ENCODE measurements around the gene WASF2. TPM values are rescaled to one million over a fixed set of nuclear protein-coding genes. Genes with fewer than 3 reads are reported as not detected.
"Not testable (repeated sequence)": the region's sequence is repeated elsewhere in the genome, so short reads cannot be mapped to it uniquely, and the experiment has no call there.

The WASF2 gene
- total RNA-seq, 4 donors from 2014 or later: 52.5 to 74.5 (median 57.5) TPM

DNA sequence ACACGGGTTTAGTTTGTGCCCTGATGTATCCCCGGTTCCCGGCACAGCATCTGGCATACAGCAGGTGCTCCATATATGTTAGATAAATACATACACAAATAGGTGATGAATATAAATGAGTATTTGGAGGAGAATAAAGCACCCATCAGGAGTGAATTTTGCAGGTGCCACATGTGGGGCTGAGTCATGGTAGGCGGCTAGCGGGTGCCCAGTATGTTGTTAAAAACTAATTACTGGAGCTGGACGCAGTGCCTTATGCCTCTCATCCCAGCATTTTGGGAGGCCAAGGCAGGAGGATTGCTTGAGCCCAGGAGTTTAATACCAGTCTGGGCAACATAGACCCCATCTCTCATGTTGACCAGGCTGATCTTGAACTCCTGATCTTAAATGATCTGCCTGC is 16.7 kb upstream of the WASF2 start:
- H3K27ac ChIP-seq: no peak overlapping the region
- H3K27me3 ChIP-seq: no peaks in the 10 kb centered on the region
- H3K4me1 ChIP-seq: peaks cover 0 to 37% (median 2%) of the 10 kb centered on the region in 4 donors
- H3K36me3 ChIP-seq: no peaks in the 10 kb centered on the region
- no peak for TF ChIP-seq POLR2A (IDR thresholded peaks at IDR 0.05)
- TF ChIP-seq, protein P1, sequence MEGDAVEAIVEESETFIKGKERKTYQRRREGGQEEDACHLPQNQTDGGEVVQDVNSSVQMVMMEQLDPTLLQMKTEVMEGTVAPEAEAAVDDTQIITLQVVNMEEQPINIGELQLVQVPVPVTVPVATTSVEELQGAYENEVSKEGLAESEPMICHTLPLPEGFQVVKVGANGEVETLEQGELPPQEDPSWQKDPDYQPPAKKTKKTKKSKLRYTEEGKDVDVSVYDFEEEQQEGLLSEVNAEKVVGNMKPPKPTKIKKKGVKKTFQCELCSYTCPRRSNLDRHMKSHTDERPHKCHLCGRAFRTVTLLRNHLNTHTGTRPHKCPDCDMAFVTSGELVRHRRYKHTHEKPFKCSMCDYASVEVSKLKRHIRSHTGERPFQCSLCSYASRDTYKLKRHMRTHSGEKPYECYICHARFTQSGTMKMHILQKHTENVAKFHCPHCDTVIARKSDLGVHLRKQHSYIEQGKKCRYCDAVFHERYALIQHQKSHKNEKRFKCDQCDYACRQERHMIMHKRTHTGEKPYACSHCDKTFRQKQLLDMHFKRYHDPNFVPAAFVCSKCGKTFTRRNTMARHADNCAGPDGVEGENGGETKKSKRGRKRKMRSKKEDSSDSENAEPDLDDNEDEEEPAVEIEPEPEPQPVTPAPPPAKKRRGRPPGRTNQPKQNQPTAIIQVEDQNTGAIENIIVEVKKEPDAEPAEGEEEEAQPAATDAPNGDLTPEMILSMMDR (IDR thresholded peaks at IDR 0.05): no peak
- no peaks in the 10 kb centered on the region for H3K9me3 ChIP-seq
- DNase-seq: no peak
- H3K4me3 ChIP-seq: no peak overlapping the region

DNA sequence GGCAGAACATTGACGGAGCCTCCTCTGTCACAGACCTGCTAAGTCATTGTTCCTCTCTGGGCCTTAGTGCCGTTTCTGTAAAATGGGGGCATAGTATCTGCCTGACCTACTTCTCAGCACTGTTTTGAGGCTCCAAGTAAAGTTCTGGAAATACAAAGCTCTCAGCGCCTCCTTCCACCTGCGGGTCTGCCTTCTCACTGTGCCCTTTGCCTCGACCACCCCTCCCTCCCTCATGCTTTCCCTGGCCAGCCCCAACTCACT is 15.4 kb upstream of the WASF2 start:
- Histone ChIP-seq H3K27ac (peak overlapping the region; percentile 35 to 88 (median 66)), H3K4me1 (peaks cover 0 to 37% (median 2%) of the 10 kb centered on the region in 4 donors), H3K27me3 (no peaks in the 10 kb centered on the region), H3K9me3 (no peaks in the 10 kb centered on the region), H3K4me3 (no peak overlapping the region), H3K36me3 (no peaks in the 10 kb centered on the region)
- DNase-seq: no peak
- TF ChIP-seq POLR2A (IDR thresholded peaks at IDR 0.05): no peak
- TF ChIP-seq, protein P1 (IDR thresholded peaks at IDR 0.05): no peak

DNA sequence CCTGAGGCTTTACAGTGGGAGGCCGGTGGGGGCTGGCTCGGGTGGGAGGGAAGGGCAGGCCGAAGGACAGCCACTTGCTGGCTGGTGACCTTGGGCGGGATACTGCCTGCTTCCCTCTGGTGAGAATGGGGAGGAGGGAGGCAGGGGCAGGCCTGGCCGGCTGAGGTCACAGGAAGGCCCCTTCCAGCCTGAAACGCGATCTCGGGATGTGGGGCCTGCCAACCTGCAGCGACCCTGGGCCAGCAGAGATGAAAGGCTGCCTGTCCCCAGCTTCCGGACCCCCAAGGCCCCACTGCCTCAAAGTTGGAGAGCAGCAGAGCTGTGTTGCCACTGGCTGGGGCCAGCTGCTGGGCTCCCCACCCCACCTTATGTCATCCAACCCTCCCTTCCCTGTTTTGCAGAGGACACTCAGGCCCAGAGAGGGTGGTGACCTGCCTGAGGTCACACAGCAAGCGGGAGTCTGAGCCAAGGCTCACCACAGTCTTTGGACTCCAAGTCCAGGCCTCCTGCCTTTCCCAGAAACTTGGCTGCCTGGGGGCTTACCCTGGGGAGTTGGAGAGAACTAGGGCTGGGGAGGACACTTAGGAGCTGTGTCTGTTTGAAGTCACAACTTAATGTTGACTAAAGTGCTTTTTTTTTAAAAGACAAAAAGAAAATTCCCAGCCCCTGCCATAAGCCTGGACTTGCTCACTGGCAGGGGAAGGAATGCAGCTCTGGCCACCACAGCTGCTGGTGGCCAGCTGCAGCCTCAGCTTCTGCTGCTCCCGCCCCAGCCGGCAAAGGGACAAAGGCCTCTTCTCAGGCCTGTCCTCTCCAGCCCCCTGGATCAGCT is 14.8 kb upstream of the WASF2 start:
- TF ChIP-seq, protein P1 (IDR thresholded peaks at IDR 0.05): no peak
- TF ChIP-seq POLR2A (IDR thresholded peaks at IDR 0.05): no peak
- peak overlapping the region; percentile 35 to 88 (median 66) for H3K27ac ChIP-seq
- H3K36me3 ChIP-seq: no peaks in the 10 kb centered on the region
- peaks cover 0 to 36% (median 2%) of the 10 kb centered on the region in 4 donors for H3K4me1 ChIP-seq
- no peaks in the 10 kb centered on the region for H3K27me3 ChIP-seq
- H3K9me3 ChIP-seq: no peaks in the 10 kb centered on the region
- no peak overlapping the region for H3K4me3 ChIP-seq
- DNase-seq: peak in 1 of 3 donors; percentile 57

DNA sequence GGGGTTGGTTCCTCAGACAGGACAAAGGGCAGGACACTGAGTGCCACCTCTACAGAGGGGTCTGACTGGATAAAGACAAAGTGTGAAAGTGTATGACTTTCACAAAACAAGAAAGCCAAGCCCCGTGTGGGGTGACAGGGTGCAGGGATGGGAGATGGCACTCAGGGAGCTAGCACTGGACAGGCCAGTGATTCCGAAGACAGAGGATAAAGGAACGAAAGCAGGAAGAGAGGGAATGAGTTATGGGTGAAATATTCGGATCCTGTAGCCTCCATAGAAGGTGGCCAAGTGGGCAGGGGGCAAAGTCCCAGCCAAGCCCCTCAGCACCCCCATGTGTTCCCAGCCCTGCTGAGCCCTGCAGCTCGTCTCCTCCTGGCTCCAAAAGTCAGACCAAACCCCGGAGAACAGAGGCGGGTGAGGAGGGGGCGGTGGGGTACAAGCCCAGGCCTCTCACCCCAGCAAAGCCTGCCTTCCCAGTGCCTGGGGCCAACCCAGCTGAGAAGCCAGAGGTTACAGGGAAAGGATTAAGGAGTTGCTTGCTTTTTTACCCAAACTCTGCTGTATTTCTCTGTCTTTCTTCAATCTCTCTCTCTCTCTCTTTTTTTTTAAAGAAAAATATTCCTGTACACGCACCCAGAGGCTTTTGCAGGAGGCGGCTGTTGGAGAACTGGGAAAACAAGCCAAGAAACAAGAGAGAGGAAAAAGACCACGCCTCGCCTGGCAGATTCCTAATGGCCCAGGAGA is 14.0 kb upstream of the WASF2 start:
- peaks cover 0 to 28% (median 2%) of the 10 kb centered on the region in 4 donors for H3K4me1 ChIP-seq
- peak overlapping the region; percentile 35 to 88 (median 66) for H3K27ac ChIP-seq
- no peaks in the 10 kb centered on the region for H3K9me3 ChIP-seq
- no peak for DNase-seq
- no peaks in the 10 kb centered on the region for H3K36me3 ChIP-seq
- no peaks in the 10 kb centered on the region for H3K27me3 ChIP-seq
- TF ChIP-seq POLR2A (IDR thresholded peaks at IDR 0.05): no peak
- TF ChIP-seq, protein P1 (IDR thresholded peaks at IDR 0.05): no peak
- no peak overlapping the region for H3K4me3 ChIP-seq

- Histone ChIP-seq H3K9me3 (no peaks in the 10 kb centered on the region), H3K27ac (no peak overlapping the region), H3K4me1 (peaks cover 0 to 25% (median 2%) of the 10 kb centered on the region in 4 donors), H3K36me3 (no peaks in the 10 kb centered on the region), H3K27me3 (no peaks in the 10 kb centered on the region), H3K4me3 (no peak overlapping the region)
- TF ChIP-seq POLR2A (IDR thresholded peaks at IDR 0.05): no peak
- TF ChIP-seq, protein P1 (IDR thresholded peaks at IDR 0.05): no peak
- no peak for DNase-seq
Measured at GRCh38 chr1:27503033-27503432, 13.1 kb upstream of the WASF2 start.

DNA sequence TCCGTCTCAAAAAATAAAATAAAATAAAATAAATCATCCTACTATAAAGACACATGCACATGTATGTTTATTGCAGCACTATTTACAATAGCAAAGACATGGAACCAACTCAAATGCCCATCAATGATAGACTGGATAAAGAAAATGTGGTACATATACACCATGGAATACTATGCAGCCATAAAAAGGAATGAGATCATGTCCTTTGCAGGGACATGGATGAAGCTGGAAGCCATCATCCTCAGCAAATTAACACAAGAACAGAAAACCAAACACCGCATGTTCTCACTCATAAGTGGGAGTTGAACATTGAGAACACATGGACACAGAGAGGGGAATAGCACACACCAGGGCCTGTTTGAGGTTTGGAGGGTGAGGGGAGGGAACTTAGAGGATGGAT is 11.2 kb upstream of the WASF2 start:
- peaks cover 0 to 25% (median 2%) of the 10 kb centered on the region in 4 donors for H3K4me1 ChIP-seq
- not testable (repeated sequence) for H3K9me3 ChIP-seq, H3K4me3 ChIP-seq, H3K27ac ChIP-seq, H3K36me3 ChIP-seq, H3K27me3 ChIP-seq
- DNase-seq: peak in 1 of 3 donors; percentile 4

Measured in Peyer's patch (tissue), 4 donors.